ENCODE measurements around the gene SDK2.

- TF ChIP-seq CTCF (IDR thresholded peaks at IDR 0.05) (no peak), POLR2A (IDR thresholded peaks at IDR 0.05) (no peak)
Observed at GRCh38 chr17:73520369-73520761, 123.9 kb downstream of the SDK2 start.

Data from Peyer's patch (tissue), 4 donors.